Stimulated activated CD8-positive, alpha-beta memory T cell treated with anti-CD3 and anti-CD28 coated beads, Interleukin-12 subunit alpha, Interleukin-12 subunit beta, amount 100 ng/mL, for 4 hours (primary cell): ENCODE measurements around the gene NDC80.
"Not testable (repeated sequence)": the region's sequence is repeated elsewhere in the genome, so short reads cannot be mapped to it uniquely, and the experiment has no call there.

ENCODE experiments used
- DNase-seq: peaks from one replicate; pipeline ENCODE4 v3.0.0-alpha.2; 2020; ENCODE audit warnings: low read depth

NDC80 gene

GRCh38 chr18:2629003-2629402 lies 57.6 kb downstream of the NDC80 start:
- DNase-seq, result no peak

GRCh38 chr18:2635586-2635985 lies 64.2 kb downstream of the NDC80 start:
- DNase-seq, result no peak

- no peak for DNase-seq
Measured at GRCh38 chr18:2636126-2636631, 64.8 kb downstream of the NDC80 start.

GRCh38 chr18:2641638-2642037 lies 70.3 kb downstream of the NDC80 start:
- no peak for DNase-seq

- no peak for DNase-seq
Measured at GRCh38 chr18:2642771-2643170, 71.4 kb downstream of the NDC80 start.

GRCh38 chr18:2644535-2644934 lies 73.2 kb downstream of the NDC80 start:
- DNase-seq, result no peak

- no peak for DNase-seq
Measured at GRCh38 chr18:2651981-2652380, 80.6 kb downstream of the NDC80 start.

GRCh38 chr18:2653467-2653866 lies 82.1 kb downstream of the NDC80 start:
- DNase-seq, result no peak

- no peak for DNase-seq
Measured at GRCh38 chr18:2654169-2654927, 83.0 kb downstream of the NDC80 start.

- peak; percentile 75 for DNase-seq
Measured at GRCh38 chr18:2654928-2655177, 83.5 kb downstream of the NDC80 start.

GRCh38 chr18:2655178-2655953 lies 84.0 kb downstream of the NDC80 start, which contains the start of gene SMCHD1:
TSS of gene SMCHD1 (plus strand) at chr18:2655726. CDS start at chr18:2656076, 350 bp downstream.
- peak; percentile 91 for DNase-seq

- no peak for DNase-seq
Measured at GRCh38 chr18:2655954-2656236, 84.5 kb downstream of the NDC80 start.

- DNase-seq, result peak; percentile 25
Measured at GRCh38 chr18:2656237-2656980, 85.1 kb downstream of the NDC80 start.

- no peak for DNase-seq
Measured at GRCh38 chr18:2656981-2657512, 85.7 kb downstream of the NDC80 start.

- DNase-seq, result no peak
Measured at GRCh38 chr18:2657788-2658458, 86.6 kb downstream of the NDC80 start.

GRCh38 chr18:2660849-2661248 lies 89.5 kb downstream of the NDC80 start:
- not testable (repeated sequence) for DNase-seq

GRCh38 chr18:2662288-2662687 lies 90.9 kb downstream of the NDC80 start:
- not testable (repeated sequence) for DNase-seq

GRCh38 chr18:2662990-2663389 lies 91.6 kb downstream of the NDC80 start:
- no peak for DNase-seq
